Mammary epithelial cell (primary cell): ENCODE data around the gene DCHS1.

Experiments used
- EZH2 ChIP-seq: IDR thresholded peaks from 2 replicates; pipeline ENCODE4 v1.6.1; 2012; ENCODE audit warnings: low read length, inconsistent platforms, borderline replicate concordance
- TF ChIP-seq, protein P1 (sequence below), 2 donors: IDR thresholded peaks in 1 of 2; conservative IDR thresholded peaks in 1 of 2; 2 replicates each; pipeline ENCODE4 v1.5.1; 2011 to 2012; ENCODE audit warnings: inconsistent platforms in 2 of 2, low read length in 2 of 2, mild to moderate bottlenecking in 2 of 2, control low read depth in 1 of 2, low read depth in 1 of 2; ENCODE audit not compliant: insufficient read depth in 1 of 2; ENCODE audit errors: extremely low read depth in 1 of 2

DNA sequence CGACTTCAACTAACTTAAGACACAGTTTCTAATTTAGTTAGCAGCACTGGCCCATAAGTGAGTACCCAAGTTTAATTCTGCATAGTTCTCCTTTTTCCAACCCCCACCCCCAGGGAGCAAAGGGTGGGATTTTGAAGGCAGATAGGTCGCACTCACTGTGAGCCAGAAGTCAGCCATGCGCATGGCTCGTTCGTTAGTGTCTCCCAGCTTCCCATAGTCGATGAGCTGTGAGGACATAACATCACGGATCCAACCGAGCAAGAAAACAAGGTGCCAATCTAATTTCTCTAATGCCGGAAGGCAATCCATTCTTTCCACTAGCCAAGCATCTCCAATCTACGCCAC is 27.0 kb upstream of the DCHS1 start:
- TF ChIP-seq, protein P1, sequence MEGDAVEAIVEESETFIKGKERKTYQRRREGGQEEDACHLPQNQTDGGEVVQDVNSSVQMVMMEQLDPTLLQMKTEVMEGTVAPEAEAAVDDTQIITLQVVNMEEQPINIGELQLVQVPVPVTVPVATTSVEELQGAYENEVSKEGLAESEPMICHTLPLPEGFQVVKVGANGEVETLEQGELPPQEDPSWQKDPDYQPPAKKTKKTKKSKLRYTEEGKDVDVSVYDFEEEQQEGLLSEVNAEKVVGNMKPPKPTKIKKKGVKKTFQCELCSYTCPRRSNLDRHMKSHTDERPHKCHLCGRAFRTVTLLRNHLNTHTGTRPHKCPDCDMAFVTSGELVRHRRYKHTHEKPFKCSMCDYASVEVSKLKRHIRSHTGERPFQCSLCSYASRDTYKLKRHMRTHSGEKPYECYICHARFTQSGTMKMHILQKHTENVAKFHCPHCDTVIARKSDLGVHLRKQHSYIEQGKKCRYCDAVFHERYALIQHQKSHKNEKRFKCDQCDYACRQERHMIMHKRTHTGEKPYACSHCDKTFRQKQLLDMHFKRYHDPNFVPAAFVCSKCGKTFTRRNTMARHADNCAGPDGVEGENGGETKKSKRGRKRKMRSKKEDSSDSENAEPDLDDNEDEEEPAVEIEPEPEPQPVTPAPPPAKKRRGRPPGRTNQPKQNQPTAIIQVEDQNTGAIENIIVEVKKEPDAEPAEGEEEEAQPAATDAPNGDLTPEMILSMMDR (conservative IDR thresholded peaks at IDR 0.05 in 1 of 2, IDR thresholded peaks at IDR 0.05 in 1 of 2; ENCODE audit: extremely low read depth in 1 of 2, insufficient read depth in 1 of 2, low read depth in 1 of 2, low read length in 2 of 2) = no peak
- TF ChIP-seq EZH2 = no peak
